ENCODE measurements around the gene FOXO1. TPM values are rescaled to one million over a fixed set of nuclear protein-coding genes. Genes with fewer than 3 reads are reported as not detected.

FOXO1 gene
- total RNA-seq, 1 donor from 2014 or later, result 8.9 TPM

DNA sequence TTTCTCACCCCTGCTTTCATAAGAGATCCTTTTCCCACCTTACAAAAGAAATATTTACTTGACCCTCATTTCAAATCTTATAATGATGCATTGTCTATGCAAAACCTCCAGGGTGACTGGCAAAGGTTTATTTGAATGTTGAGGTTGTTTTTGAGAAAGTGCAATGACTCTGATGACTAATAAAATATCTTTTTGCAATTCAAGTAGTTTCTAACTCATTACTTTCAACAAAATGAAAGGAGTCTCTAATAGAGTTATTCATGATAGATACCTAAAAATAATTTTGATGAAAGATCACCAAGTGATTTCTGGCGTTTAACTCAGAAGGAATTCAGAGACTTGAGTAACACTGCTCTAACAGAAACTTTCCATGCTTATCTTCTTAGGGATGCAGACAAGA is 144.2 kb downstream of the FOXO1 start:
- no peak for DNase-seq (ENCODE audit: low read depth, low spot score)
- Mint-ChIP-seq H3K9me3 (no peaks in the 10 kb centered on the region), H3K36me3 (ENCODE audit: low read depth) (peaks cover 2% of the 10 kb centered on the region), H3K4me1 (peaks cover 14% of the 10 kb centered on the region), H3K27ac (ENCODE audit: unreplicated experiment) (no peak overlapping the region), H3K27me3 (ENCODE audit: low read depth) (no peaks in the 10 kb centered on the region), H3K4me3 (no peak overlapping the region)
- TF ChIP-seq CTCF (conservative IDR thresholded peaks at IDR 0.05), result no peak

DNA sequence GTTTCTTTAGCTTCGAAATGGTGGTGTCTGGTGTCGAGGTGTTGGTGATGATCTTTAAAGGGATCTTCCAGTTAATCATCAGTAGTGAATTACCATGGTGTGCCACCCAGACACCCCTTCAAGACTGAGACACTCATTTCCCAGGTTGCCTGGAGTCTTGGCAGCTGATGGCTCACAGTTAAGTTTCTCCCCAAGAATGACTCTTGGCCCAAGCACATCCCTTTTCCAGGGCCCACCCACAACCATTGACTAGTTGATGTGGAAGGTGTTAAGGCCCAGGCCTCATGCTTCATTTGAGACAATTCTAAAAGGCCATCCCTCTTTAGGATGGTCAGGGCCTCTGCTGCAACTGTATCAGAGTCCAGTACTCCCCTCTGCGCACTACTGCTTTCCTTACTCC is 145.5 kb downstream of the FOXO1 start:
- no peak overlapping the region for H3K4me3 Mint-ChIP-seq
- no peak for TF ChIP-seq CTCF (conservative IDR thresholded peaks at IDR 0.05)
- peaks cover 15% of the 10 kb centered on the region for H3K4me1 Mint-ChIP-seq
- H3K27me3 Mint-ChIP-seq (ENCODE audit: low read depth), result no peaks in the 10 kb centered on the region
- no peak for DNase-seq (ENCODE audit: low read depth, low spot score)
- H3K36me3 Mint-ChIP-seq (ENCODE audit: low read depth), result peaks cover 2% of the 10 kb centered on the region
- no peaks in the 10 kb centered on the region for H3K9me3 Mint-ChIP-seq
- H3K27ac Mint-ChIP-seq (ENCODE audit: unreplicated experiment), result no peak overlapping the region

- H3K27me3 Mint-ChIP-seq (ENCODE audit: low read depth), result no peaks in the 10 kb centered on the region
- H3K27ac Mint-ChIP-seq (ENCODE audit: unreplicated experiment), result no peak overlapping the region
- no peak overlapping the region for H3K4me3 Mint-ChIP-seq
- no peak for DNase-seq (ENCODE audit: low read depth, low spot score)
- no peak for TF ChIP-seq CTCF (conservative IDR thresholded peaks at IDR 0.05)
- H3K4me1 Mint-ChIP-seq, result peaks cover 18% of the 10 kb centered on the region
- H3K9me3 Mint-ChIP-seq, result no peaks in the 10 kb centered on the region
- peaks cover 2% of the 10 kb centered on the region for H3K36me3 Mint-ChIP-seq (ENCODE audit: low read depth)
These were observed 146.8 kb downstream of the FOXO1 start for GRCh38 chr13:40519637-40520036.

GRCh38 chr13:40518481-40518882 is 148.0 kb downstream of the FOXO1 start:
- no peak for TF ChIP-seq CTCF (conservative IDR thresholded peaks at IDR 0.05)
- no peak overlapping the region for H3K27ac Mint-ChIP-seq (ENCODE audit: unreplicated experiment)
- peaks cover 2% of the 10 kb centered on the region for H3K36me3 Mint-ChIP-seq (ENCODE audit: low read depth)
- H3K4me1 Mint-ChIP-seq, result peaks cover 18% of the 10 kb centered on the region
- H3K27me3 Mint-ChIP-seq (ENCODE audit: low read depth), result no peaks in the 10 kb centered on the region
- DNase-seq (ENCODE audit: low read depth, low spot score), result no peak
- no peaks in the 10 kb centered on the region for H3K9me3 Mint-ChIP-seq
- H3K4me3 Mint-ChIP-seq, result no peak overlapping the region

DNA sequence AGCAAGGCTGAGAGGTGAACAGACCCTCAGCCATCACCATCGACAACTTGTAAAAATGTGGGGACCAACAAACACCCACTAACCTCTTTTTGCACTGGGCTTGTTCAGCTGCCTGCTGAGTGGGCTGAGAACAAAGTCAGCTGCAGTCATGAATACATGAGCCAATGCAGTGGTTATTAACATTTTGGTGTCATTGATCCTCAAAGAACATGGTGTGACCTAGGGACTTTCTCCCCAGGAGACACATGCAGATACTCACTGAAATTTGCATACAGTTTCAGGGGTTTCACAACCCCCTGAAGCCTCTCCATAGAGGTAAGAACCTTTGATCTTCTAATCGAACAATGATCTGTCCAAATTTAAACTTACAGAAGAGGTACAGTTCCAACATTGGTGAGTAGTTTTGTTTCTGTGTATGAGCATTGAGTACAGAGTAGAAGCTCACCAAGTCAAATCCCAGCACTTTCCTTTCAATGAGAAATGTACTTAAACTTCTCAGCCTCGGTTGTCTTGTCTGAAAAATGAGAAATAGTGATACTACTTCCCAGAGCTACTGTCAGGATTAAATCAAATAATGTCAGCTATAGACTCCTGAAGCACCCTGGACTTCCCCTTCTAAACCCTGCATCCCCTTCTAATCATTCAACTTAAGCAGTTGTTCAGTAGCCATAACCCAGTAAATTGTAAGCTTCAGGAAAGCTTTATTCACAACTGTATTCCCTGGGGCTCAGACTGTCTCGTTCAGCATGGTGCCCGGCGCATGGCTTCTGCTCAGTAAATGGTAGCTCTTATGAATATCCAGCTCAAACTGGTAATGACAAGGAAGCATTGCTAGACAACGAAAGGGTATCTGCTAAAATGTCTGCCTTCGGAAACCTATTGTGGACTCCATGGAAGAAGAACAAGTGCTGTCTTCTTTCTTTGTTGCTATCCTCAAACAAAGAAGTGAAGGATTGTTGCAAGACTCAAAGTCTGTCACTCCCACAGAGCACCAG is 148.7 kb downstream of the FOXO1 start:
- H3K27me3 Mint-ChIP-seq (ENCODE audit: low read depth), result no peaks in the 10 kb centered on the region
- no peak overlapping the region for H3K4me3 Mint-ChIP-seq
- H3K36me3 Mint-ChIP-seq (ENCODE audit: low read depth), result peaks cover 2% of the 10 kb centered on the region
- no peak for TF ChIP-seq CTCF (conservative IDR thresholded peaks at IDR 0.05)
- no peak for DNase-seq (ENCODE audit: low read depth, low spot score)
- no peaks in the 10 kb centered on the region for H3K9me3 Mint-ChIP-seq
- H3K4me1 Mint-ChIP-seq, result peaks cover 18% of the 10 kb centered on the region
- no peak overlapping the region for H3K27ac Mint-ChIP-seq (ENCODE audit: unreplicated experiment)

Data from neural crest cell (in vitro differentiated cells).